Measurements from ENCODE around the gene NELL2. TPM values are rescaled to one million over a fixed set of nuclear protein-coding genes. Genes with fewer than 3 reads are reported as not detected.

NELL2 gene
- total and polyA plus RNA-seq, 4 donors = 0.09 to 0.42 (median 0.17) TPM; not detected in 1

DNA sequence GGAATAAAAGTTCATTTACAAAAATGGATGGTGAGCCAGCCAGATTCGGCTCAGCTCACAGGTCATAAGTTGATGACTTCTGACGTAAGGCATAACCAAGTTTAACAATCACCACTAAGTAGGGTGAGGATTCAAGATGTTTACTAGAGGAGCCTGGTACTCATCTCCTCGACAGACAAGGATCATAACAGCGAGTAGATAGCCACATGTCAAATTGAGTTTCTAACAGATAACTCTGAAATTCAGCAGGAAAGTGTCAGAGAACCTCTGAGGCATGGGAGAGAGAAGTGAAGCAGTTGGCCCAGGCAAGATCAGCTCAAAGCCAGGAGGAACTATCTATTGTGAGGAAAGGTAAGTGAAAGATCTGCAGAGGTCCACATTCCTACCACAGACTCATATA is 208.7 kb downstream of the NELL2 start:
- Histone ChIP-seq H3K27me3 (ENCODE audit: control insufficient read depth in 4 of 4, insufficient read depth in 4 of 4, low read length in 3 of 4) (no peaks in the 10 kb centered on the region), H3K9me3 (ENCODE audit: control insufficient read depth in 4 of 4, low read length in 3 of 4) (peaks cover 0 to 4% (median 2%) of the 10 kb centered on the region in 4 donors), H3K9ac (ENCODE audit: low read depth in 1 of 2, low read length in 2 of 2) (no peak overlapping the region), H3K36me3 (ENCODE audit: control insufficient read depth in 4 of 4, insufficient read depth in 3 of 4, low read depth in 1 of 4, low read length in 3 of 4) (no peaks in the 10 kb centered on the region), H3K4me3 (ENCODE audit: low read depth in 1 of 3, low read length in 3 of 3) (no peak overlapping the region), H3K27ac (ENCODE audit: low read depth in 1 of 2, low read length in 2 of 2) (no peak overlapping the region), H3K4me1 (ENCODE audit: control insufficient read depth in 4 of 4, insufficient read depth in 4 of 4, low read length in 3 of 4) (no peaks in the 10 kb centered on the region)
- no peak for DNase-seq (ENCODE audit: low spot score)
- TF ChIP-seq HNF4A (conservative IDR thresholded peaks at IDR 0.05) (no peak), SP1 (IDR thresholded peaks at IDR 0.05) (no peak), FOXA2 (IDR thresholded peaks at IDR 0.05) (no peak), FOXA1 (IDR thresholded peaks at IDR 0.05) (no peak), HNF4G (IDR thresholded peaks at IDR 0.05) (no peak), JUND (IDR thresholded peaks at IDR 0.05) (no peak), EGR1 (IDR thresholded peaks at IDR 0.05; ENCODE audit: low read depth in 2 of 2) (no peak), RXRA (IDR thresholded peaks at IDR 0.05) (no peak), TAF1 (conservative IDR thresholded peaks at IDR 0.05) (no peak), RAD21 (IDR thresholded peaks at IDR 0.05) (no peak), GABPA (IDR thresholded peaks at IDR 0.05 in 1 of 2, conservative IDR thresholded peaks at IDR 0.05 in 1 of 2) (no peak), YY1 (IDR thresholded peaks at IDR 0.05) (no peak), NR2F2 (IDR thresholded peaks at IDR 0.05) (no peak)
- TF ChIP-seq, protein P1, sequence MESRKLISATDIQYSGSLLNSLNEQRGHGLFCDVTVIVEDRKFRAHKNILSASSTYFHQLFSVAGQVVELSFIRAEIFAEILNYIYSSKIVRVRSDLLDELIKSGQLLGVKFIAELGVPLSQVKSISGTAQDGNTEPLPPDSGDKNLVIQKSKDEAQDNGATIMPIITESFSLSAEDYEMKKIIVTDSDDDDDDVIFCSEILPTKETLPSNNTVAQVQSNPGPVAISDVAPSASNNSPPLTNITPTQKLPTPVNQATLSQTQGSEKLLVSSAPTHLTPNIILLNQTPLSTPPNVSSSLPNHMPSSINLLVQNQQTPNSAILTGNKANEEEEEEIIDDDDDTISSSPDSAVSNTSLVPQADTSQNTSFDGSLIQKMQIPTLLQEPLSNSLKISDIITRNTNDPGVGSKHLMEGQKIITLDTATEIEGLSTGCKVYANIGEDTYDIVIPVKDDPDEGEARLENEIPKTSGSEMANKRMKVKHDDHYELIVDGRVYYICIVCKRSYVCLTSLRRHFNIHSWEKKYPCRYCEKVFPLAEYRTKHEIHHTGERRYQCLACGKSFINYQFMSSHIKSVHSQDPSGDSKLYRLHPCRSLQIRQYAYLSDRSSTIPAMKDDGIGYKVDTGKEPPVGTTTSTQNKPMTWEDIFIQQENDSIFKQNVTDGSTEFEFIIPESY (IDR thresholded peaks at IDR 0.05) = no peak
- TF ChIP-seq, protein P2, sequence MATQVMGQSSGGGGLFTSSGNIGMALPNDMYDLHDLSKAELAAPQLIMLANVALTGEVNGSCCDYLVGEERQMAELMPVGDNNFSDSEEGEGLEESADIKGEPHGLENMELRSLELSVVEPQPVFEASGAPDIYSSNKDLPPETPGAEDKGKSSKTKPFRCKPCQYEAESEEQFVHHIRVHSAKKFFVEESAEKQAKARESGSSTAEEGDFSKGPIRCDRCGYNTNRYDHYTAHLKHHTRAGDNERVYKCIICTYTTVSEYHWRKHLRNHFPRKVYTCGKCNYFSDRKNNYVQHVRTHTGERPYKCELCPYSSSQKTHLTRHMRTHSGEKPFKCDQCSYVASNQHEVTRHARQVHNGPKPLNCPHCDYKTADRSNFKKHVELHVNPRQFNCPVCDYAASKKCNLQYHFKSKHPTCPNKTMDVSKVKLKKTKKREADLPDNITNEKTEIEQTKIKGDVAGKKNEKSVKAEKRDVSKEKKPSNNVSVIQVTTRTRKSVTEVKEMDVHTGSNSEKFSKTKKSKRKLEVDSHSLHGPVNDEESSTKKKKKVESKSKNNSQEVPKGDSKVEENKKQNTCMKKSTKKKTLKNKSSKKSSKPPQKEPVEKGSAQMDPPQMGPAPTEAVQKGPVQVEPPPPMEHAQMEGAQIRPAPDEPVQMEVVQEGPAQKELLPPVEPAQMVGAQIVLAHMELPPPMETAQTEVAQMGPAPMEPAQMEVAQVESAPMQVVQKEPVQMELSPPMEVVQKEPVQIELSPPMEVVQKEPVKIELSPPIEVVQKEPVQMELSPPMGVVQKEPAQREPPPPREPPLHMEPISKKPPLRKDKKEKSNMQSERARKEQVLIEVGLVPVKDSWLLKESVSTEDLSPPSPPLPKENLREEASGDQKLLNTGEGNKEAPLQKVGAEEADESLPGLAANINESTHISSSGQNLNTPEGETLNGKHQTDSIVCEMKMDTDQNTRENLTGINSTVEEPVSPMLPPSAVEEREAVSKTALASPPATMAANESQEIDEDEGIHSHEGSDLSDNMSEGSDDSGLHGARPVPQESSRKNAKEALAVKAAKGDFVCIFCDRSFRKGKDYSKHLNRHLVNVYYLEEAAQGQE (IDR thresholded peaks at IDR 0.05) = no peak
- TF ChIP-seq, protein P3, sequence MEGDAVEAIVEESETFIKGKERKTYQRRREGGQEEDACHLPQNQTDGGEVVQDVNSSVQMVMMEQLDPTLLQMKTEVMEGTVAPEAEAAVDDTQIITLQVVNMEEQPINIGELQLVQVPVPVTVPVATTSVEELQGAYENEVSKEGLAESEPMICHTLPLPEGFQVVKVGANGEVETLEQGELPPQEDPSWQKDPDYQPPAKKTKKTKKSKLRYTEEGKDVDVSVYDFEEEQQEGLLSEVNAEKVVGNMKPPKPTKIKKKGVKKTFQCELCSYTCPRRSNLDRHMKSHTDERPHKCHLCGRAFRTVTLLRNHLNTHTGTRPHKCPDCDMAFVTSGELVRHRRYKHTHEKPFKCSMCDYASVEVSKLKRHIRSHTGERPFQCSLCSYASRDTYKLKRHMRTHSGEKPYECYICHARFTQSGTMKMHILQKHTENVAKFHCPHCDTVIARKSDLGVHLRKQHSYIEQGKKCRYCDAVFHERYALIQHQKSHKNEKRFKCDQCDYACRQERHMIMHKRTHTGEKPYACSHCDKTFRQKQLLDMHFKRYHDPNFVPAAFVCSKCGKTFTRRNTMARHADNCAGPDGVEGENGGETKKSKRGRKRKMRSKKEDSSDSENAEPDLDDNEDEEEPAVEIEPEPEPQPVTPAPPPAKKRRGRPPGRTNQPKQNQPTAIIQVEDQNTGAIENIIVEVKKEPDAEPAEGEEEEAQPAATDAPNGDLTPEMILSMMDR (IDR thresholded peaks at IDR 0.05; ENCODE audit: low read depth, low read length, missing input control) = no peak
- TF ChIP-seq, protein P4, sequence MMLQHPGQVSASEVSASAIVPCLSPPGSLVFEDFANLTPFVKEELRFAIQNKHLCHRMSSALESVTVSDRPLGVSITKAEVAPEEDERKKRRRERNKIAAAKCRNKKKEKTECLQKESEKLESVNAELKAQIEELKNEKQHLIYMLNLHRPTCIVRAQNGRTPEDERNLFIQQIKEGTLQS (IDR thresholded peaks at IDR 0.05) = no peak
- TF ChIP-seq, protein P5, sequence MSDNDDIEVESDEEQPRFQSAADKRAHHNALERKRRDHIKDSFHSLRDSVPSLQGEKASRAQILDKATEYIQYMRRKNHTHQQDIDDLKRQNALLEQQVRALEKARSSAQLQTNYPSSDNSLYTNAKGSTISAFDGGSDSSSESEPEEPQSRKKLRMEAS (IDR thresholded peaks at IDR 0.05) = no peak
- 65% methylated on average over 4 of the region's 4 CpGs for WGBS

Data from liver (tissue), 9 donors.